ENCODE measurements around the gene SLC15A4. TPM values are rescaled to one million over a fixed set of nuclear protein-coding genes. Genes with fewer than 3 reads are reported as not detected.
A peak's percentile ranks its signal among the peaks of the same experiment; 100 is the strongest.

SLC15A4 gene
- total and polyA plus RNA-seq, 10 donors, result 19.0 to 92.4 (median 43.5) TPM

DNA sequence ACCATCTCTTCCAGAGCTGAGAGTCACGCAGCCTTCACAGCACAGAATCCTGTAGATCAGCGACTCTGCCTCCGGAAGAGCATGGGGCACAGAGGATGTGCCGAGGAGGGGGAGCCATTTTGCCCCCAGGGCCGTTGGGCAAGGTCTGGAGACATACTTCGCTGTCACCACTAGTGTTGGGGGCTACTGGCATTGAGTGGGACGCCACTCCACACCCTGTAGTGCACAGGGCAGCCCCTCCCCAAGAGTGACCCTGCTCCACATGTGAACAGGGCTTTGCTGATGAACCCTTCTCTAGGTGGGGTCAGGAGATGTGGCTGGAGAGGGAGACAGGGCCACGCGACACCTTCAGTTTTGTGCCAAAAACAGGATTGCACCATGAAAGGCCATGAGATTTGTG is 35.6 kb upstream of the SLC15A4 start:
- intact Hi-C loops (cut with DNase I; ENCODE audit: low total_unique reads), result no loop called here
- DNase-seq, result no peak
- WGBS, 5 donors, result 81 to 87% (median 86%) methylated on average over 9 of the region's 9 CpGs
- H3K27ac ChIP-seq, result peak overlapping the region in 1 of 8 donors; percentile 96
- peaks cover 0 to 27% (median 7%) of the 10 kb centered on the region in 7 donors for H3K27me3 ChIP-seq (replicated peaks in 1 of 7)
- no peaks in the 10 kb centered on the region for H3K36me3 ChIP-seq
- no peaks in the 10 kb centered on the region for H3K9me3 ChIP-seq
- peaks cover 0 to 13% (median 0%) of the 10 kb centered on the region in 6 donors for H3K4me1 ChIP-seq
- no peak overlapping the region for H3K4me3 ChIP-seq
- TF ChIP-seq POLR2AphosphoS5 (IDR thresholded peaks at IDR 0.05) (no peak), POLR2A (IDR thresholded peaks at IDR 0.05) (no peak)
- TF ChIP-seq, protein P1, sequence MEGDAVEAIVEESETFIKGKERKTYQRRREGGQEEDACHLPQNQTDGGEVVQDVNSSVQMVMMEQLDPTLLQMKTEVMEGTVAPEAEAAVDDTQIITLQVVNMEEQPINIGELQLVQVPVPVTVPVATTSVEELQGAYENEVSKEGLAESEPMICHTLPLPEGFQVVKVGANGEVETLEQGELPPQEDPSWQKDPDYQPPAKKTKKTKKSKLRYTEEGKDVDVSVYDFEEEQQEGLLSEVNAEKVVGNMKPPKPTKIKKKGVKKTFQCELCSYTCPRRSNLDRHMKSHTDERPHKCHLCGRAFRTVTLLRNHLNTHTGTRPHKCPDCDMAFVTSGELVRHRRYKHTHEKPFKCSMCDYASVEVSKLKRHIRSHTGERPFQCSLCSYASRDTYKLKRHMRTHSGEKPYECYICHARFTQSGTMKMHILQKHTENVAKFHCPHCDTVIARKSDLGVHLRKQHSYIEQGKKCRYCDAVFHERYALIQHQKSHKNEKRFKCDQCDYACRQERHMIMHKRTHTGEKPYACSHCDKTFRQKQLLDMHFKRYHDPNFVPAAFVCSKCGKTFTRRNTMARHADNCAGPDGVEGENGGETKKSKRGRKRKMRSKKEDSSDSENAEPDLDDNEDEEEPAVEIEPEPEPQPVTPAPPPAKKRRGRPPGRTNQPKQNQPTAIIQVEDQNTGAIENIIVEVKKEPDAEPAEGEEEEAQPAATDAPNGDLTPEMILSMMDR (IDR thresholded peaks at IDR 0.05 in 8 of 11, conservative IDR thresholded peaks at IDR 0.05 in 3 of 11), result no peak

DNA sequence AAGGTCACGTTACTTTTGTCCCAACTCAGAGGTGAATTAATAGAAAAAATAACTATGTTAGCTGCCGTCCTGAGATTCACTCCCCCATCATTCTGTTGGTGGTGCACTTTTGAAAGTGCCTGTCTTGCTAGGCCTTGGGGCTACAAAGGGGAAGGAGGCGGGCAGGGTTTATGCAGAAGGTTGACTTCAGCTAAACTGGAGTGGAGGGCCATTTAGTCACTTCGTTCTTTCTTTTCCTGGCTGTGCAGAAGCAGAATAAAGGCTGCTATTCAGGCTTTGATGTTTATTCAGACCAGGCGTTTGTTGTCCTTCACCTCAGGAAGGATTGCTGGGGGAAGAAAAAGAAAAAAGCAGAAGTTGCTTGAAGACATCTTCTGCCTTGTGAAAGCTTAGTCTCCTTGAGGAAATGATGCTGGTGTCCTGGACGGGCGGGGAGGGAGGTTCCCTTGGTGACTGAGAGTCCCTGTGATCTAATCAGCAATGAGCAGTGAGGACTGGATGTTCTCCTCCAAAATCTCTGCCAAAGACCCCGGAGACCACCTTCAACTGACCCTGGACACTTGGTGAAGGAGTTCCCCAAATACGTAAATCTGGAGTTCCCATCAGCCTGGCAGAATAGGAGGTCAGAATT is 33.5 kb upstream of the SLC15A4 start:
- intact Hi-C loops (cut with DNase I; ENCODE audit: low total_unique reads), result no loop called here
- peak in 1 of 3 donors; percentile 35 for TF ChIP-seq POLR2AphosphoS5 (IDR thresholded peaks at IDR 0.05)
- TF ChIP-seq, protein P1 (IDR thresholded peaks at IDR 0.05 in 8 of 11, conservative IDR thresholded peaks at IDR 0.05 in 3 of 11), result no peak
- Histone ChIP-seq H3K27ac (peak overlapping the region in 7 of 8 donors; percentile 59 to 96 (median 79)), H3K4me1 (peaks cover 0 to 26% (median 6%) of the 10 kb centered on the region in 6 donors), H3K9me3 (no peaks in the 10 kb centered on the region), H3K27me3 (replicated peaks in 1 of 7) (peaks cover 0 to 48% (median 25%) of the 10 kb centered on the region in 7 donors), H3K36me3 (no peaks in the 10 kb centered on the region), H3K4me3 (peak overlapping the region in 1 of 8 donors; percentile 37)
- WGBS, 5 donors, result 44 to 68% (median 55%) methylated on average over 9 of the region's 9 CpGs
- DNase-seq, result no peak

DNA sequence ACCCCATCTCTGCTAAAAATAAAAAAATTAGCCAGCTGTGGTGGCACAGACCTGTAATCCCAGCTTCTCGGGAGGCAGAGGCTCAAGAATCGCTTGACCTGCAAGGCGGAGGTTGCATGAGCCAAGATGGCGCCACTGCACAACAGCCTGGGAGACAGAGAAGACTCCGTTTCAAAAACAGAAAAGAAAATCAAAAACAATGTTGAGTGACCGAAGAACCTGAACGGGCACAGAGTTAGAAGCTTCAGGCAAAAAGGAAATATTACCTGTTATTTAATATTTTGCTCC is 33.0 kb upstream of the SLC15A4 start:
- H3K27ac ChIP-seq, result peak overlapping the region in 7 of 8 donors; percentile 28 to 96 (median 79)
- intact Hi-C loops (cut with DNase I; ENCODE audit: low total_unique reads), result no loop called here
- peaks cover 0 to 31% (median 6%) of the 10 kb centered on the region in 6 donors for H3K4me1 ChIP-seq
- 90 to 95% (median 93%) methylated on average over 7 of the region's 7 CpGs for WGBS, 5 donors
- DNase-seq, result no peak
- TF ChIP-seq POLR2AphosphoS5 (IDR thresholded peaks at IDR 0.05) (no peak), POLR2A (IDR thresholded peaks at IDR 0.05) (no peak)
- TF ChIP-seq, protein P1 (IDR thresholded peaks at IDR 0.05 in 8 of 11, conservative IDR thresholded peaks at IDR 0.05 in 3 of 11), result no peak
- H3K36me3 ChIP-seq, result no peaks in the 10 kb centered on the region
- no peaks in the 10 kb centered on the region for H3K9me3 ChIP-seq
- peaks cover 0 to 53% (median 31%) of the 10 kb centered on the region in 7 donors for H3K27me3 ChIP-seq (replicated peaks in 1 of 7)
- H3K4me3 ChIP-seq, result peak overlapping the region in 1 of 8 donors; percentile 37

DNA sequence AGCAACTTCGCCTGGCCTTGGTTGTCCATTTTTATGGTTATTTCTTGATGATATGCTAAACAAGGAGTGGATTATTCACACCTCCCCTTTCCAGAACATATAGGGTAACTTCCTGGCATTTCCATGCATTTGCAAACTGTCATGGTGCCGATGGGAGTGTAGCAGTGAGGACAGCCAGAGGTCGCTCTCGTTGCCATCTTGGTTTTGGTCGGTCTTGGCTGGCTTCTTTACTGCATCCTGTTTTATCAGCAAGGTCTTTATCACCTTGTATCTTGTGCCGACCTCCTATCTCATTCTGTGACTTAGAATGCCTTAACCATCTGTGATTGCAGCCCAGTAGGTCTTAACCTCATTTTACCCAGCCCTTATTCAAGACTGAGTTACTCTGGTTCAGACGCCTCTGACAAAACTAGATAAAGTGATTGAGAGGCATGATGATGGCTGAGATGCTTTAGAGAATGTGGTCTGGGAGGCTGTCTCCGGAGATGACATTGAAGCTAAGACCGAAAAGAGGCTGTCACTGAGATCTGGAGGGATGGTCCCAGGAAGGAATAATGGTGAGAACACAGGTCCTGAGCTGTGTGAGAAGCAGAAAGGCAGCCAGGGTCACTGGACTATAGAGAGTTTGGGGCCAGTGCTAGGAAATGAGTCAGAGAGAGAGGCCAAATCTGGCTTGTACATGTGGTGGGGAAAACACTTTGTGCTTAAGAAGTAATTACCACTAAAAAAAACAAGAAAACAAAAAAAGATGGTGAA is 32.5 kb upstream of the SLC15A4 start:
- no peaks in the 10 kb centered on the region for H3K9me3 ChIP-seq
- H3K4me1 ChIP-seq, result peaks cover 0 to 36% (median 6%) of the 10 kb centered on the region in 6 donors
- no peak for DNase-seq
- H3K27me3 ChIP-seq (replicated peaks in 1 of 7), result peaks cover 0 to 58% (median 35%) of the 10 kb centered on the region in 7 donors
- intact Hi-C loops (cut with DNase I; ENCODE audit: low total_unique reads), result no loop called here
- TF ChIP-seq POLR2A (IDR thresholded peaks at IDR 0.05) (no peak), POLR2AphosphoS5 (IDR thresholded peaks at IDR 0.05) (no peak)
- TF ChIP-seq, protein P1 (IDR thresholded peaks at IDR 0.05 in 8 of 11, conservative IDR thresholded peaks at IDR 0.05 in 3 of 11), result no peak
- H3K27ac ChIP-seq, result peak overlapping the region in 7 of 8 donors; percentile 28 to 96 (median 79)
- H3K4me3 ChIP-seq, result peak overlapping the region in 1 of 8 donors; percentile 37
- H3K36me3 ChIP-seq, result no peaks in the 10 kb centered on the region
- 88 to 93% (median 91%) methylated on average over 9 of the region's 9 CpGs for WGBS, 5 donors

Measured in spleen (tissue), 11 donors.